Measurements from ENCODE around the gene DUOXA1.
A peak's percentile ranks its signal among the peaks of the same experiment; 100 is the strongest.

DUOXA1 gene

DNA sequence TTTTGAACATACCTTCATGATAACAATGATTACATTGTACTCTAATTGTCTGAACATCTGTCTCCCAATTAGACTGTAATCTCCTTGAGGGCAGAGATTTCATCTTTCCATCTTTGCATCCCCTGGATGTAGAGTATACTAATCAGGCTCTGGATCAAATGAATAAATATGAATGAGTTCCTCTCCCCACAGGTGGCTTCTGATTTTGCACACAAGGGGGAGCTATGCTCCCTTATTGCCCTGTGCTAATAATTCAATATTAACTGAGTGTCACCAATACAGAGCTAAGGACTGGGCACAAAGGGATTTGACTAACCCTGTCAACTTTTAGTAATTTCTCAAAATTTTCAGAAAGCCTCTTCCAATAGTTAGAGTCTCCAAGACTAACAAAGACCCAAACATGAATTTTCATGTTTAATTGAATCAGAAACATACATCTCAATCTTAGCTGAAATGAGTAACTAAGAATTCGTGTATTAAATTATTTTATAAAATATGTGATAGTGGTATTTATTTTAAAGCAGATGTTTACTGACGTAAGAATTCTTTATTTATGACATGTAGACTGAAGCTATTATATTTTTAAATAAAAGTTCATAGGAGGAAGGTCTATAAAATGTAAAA is 3.0 kb downstream of the DUOXA1 start:
- DNase-seq (ENCODE audit: low read depth) = no peak
- TF ChIP-seq, protein P1, sequence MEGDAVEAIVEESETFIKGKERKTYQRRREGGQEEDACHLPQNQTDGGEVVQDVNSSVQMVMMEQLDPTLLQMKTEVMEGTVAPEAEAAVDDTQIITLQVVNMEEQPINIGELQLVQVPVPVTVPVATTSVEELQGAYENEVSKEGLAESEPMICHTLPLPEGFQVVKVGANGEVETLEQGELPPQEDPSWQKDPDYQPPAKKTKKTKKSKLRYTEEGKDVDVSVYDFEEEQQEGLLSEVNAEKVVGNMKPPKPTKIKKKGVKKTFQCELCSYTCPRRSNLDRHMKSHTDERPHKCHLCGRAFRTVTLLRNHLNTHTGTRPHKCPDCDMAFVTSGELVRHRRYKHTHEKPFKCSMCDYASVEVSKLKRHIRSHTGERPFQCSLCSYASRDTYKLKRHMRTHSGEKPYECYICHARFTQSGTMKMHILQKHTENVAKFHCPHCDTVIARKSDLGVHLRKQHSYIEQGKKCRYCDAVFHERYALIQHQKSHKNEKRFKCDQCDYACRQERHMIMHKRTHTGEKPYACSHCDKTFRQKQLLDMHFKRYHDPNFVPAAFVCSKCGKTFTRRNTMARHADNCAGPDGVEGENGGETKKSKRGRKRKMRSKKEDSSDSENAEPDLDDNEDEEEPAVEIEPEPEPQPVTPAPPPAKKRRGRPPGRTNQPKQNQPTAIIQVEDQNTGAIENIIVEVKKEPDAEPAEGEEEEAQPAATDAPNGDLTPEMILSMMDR (IDR thresholded peaks at IDR 0.05; ENCODE audit: control insufficient read depth, insufficient read depth, low read depth, low read length, missing control alignments) = peak; percentile 69
- H3K4me3 ChIP-seq (ENCODE audit: control insufficient read depth, low read depth, low read length) = no peak overlapping the region

DNA sequence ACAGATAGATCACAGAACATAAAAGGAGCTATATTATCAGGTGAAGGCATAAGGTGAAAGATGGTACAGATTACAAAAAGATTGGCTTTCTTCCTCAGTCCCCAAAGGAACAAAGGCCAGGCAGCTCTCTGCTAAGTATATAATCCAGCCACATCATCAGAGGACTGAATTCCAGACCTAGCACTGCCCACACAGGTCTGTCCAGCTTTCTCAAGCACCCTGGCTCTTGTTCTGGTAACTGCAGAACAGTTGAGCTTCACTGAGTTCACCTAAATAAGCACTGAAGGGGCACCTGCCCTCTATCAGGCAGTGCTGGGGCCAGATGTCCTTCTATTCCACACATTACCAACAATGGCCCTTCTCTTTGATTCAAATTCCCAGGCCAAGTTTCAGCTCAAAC is 6.3 kb downstream of the DUOXA1 start:
- DNase-seq (ENCODE audit: low read depth) = no peak
- TF ChIP-seq, protein P1 (IDR thresholded peaks at IDR 0.05; ENCODE audit: control insufficient read depth, insufficient read depth, low read depth, low read length, missing control alignments) = no peak
- H3K4me3 ChIP-seq (ENCODE audit: control insufficient read depth, low read depth, low read length) = no peak overlapping the region

DNA sequence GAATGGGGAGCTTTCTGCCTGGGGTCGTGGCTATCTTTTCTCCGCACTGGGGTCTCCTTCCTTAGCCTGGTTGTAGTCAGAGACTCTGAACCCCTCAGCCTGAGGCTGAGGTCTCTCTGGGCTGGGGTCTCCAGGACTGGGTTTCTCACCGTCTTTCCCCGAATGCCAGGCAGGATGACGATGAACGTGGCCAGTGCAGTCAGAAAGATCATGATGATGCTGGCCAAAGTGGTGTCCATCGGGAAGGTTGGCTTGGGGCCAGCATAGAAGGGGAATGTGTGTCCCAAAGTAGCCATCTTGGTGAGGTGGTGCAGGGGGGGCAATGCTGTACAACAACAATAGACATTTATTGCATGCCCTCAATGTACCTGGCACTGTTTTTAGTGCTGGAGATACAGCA is 7.0 kb downstream of the DUOXA1 start:
- DNase-seq (ENCODE audit: low read depth) = no peak
- TF ChIP-seq, protein P1 (IDR thresholded peaks at IDR 0.05; ENCODE audit: control insufficient read depth, insufficient read depth, low read depth, low read length, missing control alignments) = no peak
- H3K4me3 ChIP-seq (ENCODE audit: control insufficient read depth, low read depth, low read length) = no peak overlapping the region

DNA sequence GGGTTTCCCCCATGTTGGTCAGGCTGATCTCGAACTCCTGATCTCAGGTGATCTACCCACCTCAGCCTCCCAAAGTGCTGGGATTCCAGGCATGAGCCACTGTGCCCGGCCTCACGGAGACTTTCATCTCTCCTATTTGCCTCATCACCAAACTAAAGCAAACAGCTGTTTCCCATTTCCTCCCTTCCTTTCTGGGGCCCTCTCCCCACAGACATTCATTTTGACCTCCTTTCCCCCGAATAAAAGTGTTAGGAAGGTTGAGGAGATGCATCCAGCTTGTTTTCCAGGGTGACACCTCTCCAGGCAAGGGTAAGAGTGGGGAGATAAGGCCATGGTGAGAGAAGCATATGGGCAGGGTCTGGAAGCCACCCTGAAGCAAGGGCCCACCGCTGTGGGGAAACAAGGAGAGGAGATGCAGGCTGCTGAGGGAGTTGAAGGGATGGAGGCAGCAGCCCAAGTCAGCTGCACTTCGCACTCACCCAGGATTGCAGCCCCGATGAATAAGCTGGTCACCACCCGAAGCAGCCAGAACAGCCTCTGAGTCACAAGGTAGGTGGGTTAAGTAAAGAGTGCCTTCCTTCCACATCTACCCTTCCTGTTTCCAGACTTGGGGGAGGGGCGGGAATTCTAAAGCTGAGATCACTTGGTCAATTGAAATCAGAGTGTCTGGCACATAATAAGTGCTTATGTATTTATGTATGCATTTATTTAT is 7.8 kb downstream of the DUOXA1 start:
- H3K4me3 ChIP-seq (ENCODE audit: control insufficient read depth, low read depth, low read length) = no peak overlapping the region
- peak; percentile 52 for DNase-seq (ENCODE audit: low read depth)
- TF ChIP-seq, protein P1 (IDR thresholded peaks at IDR 0.05; ENCODE audit: control insufficient read depth, insufficient read depth, low read depth, low read length, missing control alignments) = no peak

DNA sequence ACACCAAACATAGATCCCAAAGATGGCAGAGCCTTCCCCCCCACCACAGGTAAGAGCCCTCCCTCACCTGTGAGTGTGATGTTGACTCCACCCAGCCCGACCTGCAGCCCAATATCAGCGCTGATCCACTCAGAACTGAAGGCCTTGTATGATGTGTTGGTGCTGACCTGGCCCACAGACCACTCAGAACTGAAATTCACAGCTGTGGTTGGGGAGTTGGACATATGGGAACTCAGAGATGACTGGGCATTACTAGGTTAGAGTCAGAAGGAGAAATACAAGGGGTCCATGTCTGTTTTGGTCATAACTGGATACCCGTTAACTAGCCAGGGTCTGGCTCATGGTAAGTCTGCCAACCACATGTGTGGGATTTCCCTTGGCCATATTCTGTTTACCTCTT is 8.7 kb downstream of the DUOXA1 start:
- H3K4me3 ChIP-seq (ENCODE audit: control insufficient read depth, low read depth, low read length) = no peak overlapping the region
- TF ChIP-seq, protein P1 (IDR thresholded peaks at IDR 0.05; ENCODE audit: control insufficient read depth, insufficient read depth, low read depth, low read length, missing control alignments) = no peak
- no peak for DNase-seq (ENCODE audit: low read depth)

DNA sequence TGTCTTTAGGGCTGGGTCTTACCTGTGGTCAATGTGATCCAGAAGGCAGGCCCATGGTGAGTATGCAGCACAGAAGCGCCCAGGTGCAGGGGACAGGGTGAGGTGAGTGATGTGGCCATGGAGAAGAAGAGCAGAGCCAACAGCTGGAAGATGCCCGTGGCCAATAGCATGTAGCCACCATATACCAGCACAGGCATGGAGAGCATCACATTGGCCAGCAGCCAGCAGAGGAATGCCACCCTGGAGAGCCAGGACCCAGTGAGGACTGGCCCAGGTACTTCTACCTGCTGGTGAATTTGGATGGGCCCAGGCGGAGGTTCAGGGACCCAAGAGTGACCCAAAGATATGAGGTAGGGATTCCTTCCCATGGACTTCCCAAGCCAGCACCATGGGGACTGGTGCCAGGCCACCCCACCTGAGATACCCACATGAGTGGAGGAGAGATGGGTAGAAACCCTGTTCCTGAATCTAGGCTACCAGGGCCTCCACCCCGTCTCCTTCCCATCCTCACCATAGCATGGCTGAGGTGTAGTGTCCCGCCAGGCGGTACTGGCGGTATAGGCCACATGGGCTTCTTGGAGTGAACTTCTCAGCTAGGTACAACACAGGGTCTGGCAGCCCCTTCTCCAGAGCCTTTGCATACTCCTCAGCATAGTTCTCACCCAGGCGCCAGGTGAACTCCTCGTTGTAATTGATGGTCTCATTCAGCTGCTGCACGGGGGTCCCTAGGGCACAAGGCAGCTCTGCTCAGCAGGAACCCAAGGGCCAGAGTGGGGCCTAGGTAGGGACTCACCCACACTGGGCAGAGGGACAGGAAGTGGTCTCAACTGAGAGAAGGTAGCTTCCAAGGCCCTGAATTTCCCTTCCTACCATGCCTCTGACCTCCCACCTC is 9.4 kb downstream of the DUOXA1 start:
- no peak for DNase-seq (ENCODE audit: low read depth)
- TF ChIP-seq, protein P1 (IDR thresholded peaks at IDR 0.05; ENCODE audit: control insufficient read depth, insufficient read depth, low read depth, low read length, missing control alignments) = no peak
- no peak overlapping the region for H3K4me3 ChIP-seq (ENCODE audit: control insufficient read depth, low read depth, low read length)
